CD4-positive, alpha-beta T cell (primary cell): ENCODE measurements around the gene MYO9B. TPM values are rescaled to one million over a fixed set of nuclear protein-coding genes. Genes with fewer than 3 reads are reported as not detected.

Experiments used
- ATAC-seq: fragments of 200-7000 bp; cut with Tn5 transposase; one replicate; pipeline ENCODE4 v1.10.0; 2022; ENCODE audit warnings: mild to moderate bottlenecking; ENCODE audit not compliant: poor library complexity
- CTCF ChIA-PET: fragments of 350-600 bp; sonication (Branson Sonifier 250); formaldehyde crosslinking; loops from one replicate; lab custom pipeline; 2021; ENCODE audit warnings: antibody characterized with exemption, inconsistent platforms; lab: Charles Lee
- POLR2A ChIA-PET: fragments of 350-600 bp; sonication (Branson Sonifier 250); formaldehyde crosslinking; loops from one replicate; lab custom pipeline; 2021; ENCODE audit warnings: antibody characterized with exemption, inconsistent platforms; lab: Charles Lee
- DNase-seq, 14 experiments: peaks; one replicate each; pipeline ENCODE4 v3.0.0-alpha.2; 2013 to 2020; ENCODE audit warnings: mixed read lengths in 2 of 14
- H3K27ac ChIP-seq, 2 donors: one replicate each; pipeline versions ENCODE4 v1.5.1 to v1.7.0; 2013; ENCODE audit warnings: low read length in 2 of 2, low read depth in 1 of 2, mild to moderate bottlenecking in 1 of 2
- H3K27me3 ChIP-seq, 2 experiments: 1 replicate in 1 of 2; 2 replicates in 1 of 2; pipeline versions ENCODE4 v1.6.1 to v1.7.0; 2013; ENCODE audit warnings: low read length in 2 of 2, control low read depth in 1 of 2, mild to moderate bottlenecking in 1 of 2, moderate library complexity in 1 of 2; ENCODE audit not compliant: insufficient read depth in 2 of 2, control insufficient read depth in 1 of 2
- H3K36me3 ChIP-seq: one replicate; pipeline ENCODE4 v1.6.1; 2013; ENCODE audit warnings: low read length, control low read depth; ENCODE audit not compliant: insufficient read depth
- H3K4me1 ChIP-seq: one replicate; pipeline ENCODE4 v1.6.1; 2013; ENCODE audit warnings: low read length, control low read depth; ENCODE audit not compliant: insufficient read depth
- H3K4me3 ChIP-seq: one replicate; pipeline ENCODE4 v1.5.1; 2013; ENCODE audit warnings: mild to moderate bottlenecking, low read length, moderate library complexity
- H3K9me3 ChIP-seq, 2 experiments: 1 replicate in 1 of 2; 2 replicates in 1 of 2; pipeline versions ENCODE4 v1.6.1 to v1.7.0; 2013; ENCODE audit warnings: low read length in 2 of 2, mild to moderate bottlenecking in 2 of 2, control low read depth in 1 of 2, moderate library complexity in 1 of 2; ENCODE audit not compliant: control insufficient read depth in 1 of 2, insufficient read depth in 1 of 2
- H3K27ac Mint-ChIP-seq: one replicate; pipeline ENCODE4 v1.8.0; 2020; ENCODE audit warnings: mixed read lengths
- H3K27me3 Mint-ChIP-seq: one replicate; pipeline ENCODE4 v1.8.0; 2021; ENCODE audit warnings: mixed read lengths
- H3K36me3 Mint-ChIP-seq: one replicate; pipeline ENCODE4 v1.8.0; 2021; ENCODE audit warnings: low read depth, mixed read lengths
- H3K4me1 Mint-ChIP-seq: one replicate; pipeline ENCODE4 v1.8.0; 2021; ENCODE audit warnings: low read depth, mixed read lengths
- H3K4me3 Mint-ChIP-seq: one replicate; pipeline ENCODE4 v1.8.0; 2020; ENCODE audit warnings: mild to moderate bottlenecking, mixed read lengths
- H3K9me3 Mint-ChIP-seq: one replicate; pipeline ENCODE4 v1.8.0; 2020; ENCODE audit warnings: mixed read lengths
- CTCF ChIP-seq: fragments of 200-600 bp; IDR thresholded peaks from one replicate; pipeline ENCODE4 v1.8.0; 2022; ENCODE audit warnings: antibody characterized with exemption, mild to moderate bottlenecking
- intact Hi-C, 2 experiments: fragments of 100-400 bp; cut with DNase I in 1 of 2; cut with micrococcal nuclease in 1 of 2; formaldehyde crosslinking; loops; one replicate each; pipeline versions ENCODE4 v1.15.1 to v1.9.0; 2023 to 2025; cut with DNase I, micrococcal nuclease
- total RNA-seq, 174 experiments: library from RNA in 2 of 174; stranded (reverse) in 2 of 174; gene quantifications; one replicate each; pipeline ENCODE4 v1.2.3 and lab custom pipeline; 2021 to 2026

The MYO9B gene
- total RNA-seq, 2 experiments from 2014 or later: 176 to 184 TPM

- no peak overlapping the region for H3K4me3 ChIP-seq
- no peaks in the 10 kb centered on the region for H3K9me3 ChIP-seq
- Mint-ChIP-seq H3K27ac (no peak overlapping the region), H3K4me3 (peak overlapping the region; percentile 39), H3K27me3 (no peaks in the 10 kb centered on the region), H3K9me3 (no peaks in the 10 kb centered on the region), H3K36me3 (no peaks in the 10 kb centered on the region), H3K4me1 (no peaks in the 10 kb centered on the region)
- ATAC-seq: no peak
- H3K27me3 ChIP-seq: no peaks in the 10 kb centered on the region
- ChIA-PET POLR2A (interaction anchor here (0.7 kb wide), 1 partner anchor 125 kb away, joined by 3 read pairs; no protein-coding TSS in a partner anchor), CTCF (no interaction called here)
- H3K4me1 ChIP-seq: peaks cover 13% of the 10 kb centered on the region
- intact Hi-C loops: no loop called here
- H3K27ac ChIP-seq: no peak overlapping the region
- TF ChIP-seq CTCF: no peak
- H3K36me3 ChIP-seq: no peaks in the 10 kb centered on the region
- no peak for DNase-seq
These were observed 165.3 kb downstream of the MYO9B start for GRCh38 chr19:17240826-17241399.

DNA sequence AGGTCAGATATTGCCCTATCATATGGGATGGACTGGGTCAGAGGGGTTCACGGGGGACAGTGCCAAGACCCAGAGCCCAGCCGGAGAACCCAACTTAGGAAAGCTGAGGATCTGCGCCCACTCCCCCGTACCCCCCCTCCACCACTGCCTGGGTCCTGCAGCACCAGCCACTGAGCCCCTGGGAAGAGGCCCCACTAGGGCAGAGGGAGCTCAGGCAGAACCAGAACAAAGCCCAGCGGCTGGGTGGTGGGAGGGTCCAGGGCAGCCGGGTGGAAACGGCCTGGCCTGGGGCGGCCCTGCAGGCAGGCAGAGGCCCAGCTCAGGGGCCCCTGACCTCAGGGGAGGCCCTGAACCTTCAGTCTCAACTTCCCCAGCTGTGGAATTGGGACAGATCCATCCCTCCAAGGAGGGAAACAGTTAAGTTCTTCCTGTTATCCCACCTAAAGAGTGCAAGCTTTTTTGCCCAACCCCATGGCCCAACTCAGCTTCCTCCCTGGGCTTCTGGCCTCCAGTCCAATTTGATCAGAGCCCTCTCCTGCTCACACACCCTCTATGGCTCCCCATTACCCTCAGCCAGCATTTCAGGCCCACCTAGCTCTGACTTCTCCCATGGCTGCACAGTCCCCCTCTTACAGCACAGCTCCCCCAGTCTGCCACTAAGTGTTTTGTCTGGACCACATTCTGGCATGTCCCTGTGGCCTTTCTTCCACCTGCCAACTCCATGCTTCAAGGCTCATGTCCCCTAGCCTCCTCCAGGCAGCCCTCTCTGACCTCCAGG lies 167.0 kb downstream of the MYO9B start:
- CTCF ChIA-PET: no interaction called here
- no peaks in the 10 kb centered on the region for H3K36me3 ChIP-seq
- no peak for TF ChIP-seq CTCF
- DNase-seq (no peak), ATAC-seq (no peak)
- H3K4me3 ChIP-seq: no peak overlapping the region
- peaks cover 17% of the 10 kb centered on the region for H3K4me1 ChIP-seq
- no peak overlapping the region for H3K27ac ChIP-seq
- intact Hi-C loops: no loop called here
- Mint-ChIP-seq H3K27ac (no peak overlapping the region), H3K36me3 (no peaks in the 10 kb centered on the region), H3K4me1 (no peaks in the 10 kb centered on the region), H3K9me3 (no peaks in the 10 kb centered on the region), H3K27me3 (peaks cover 5% of the 10 kb centered on the region), H3K4me3 (peak overlapping the region; percentile 68)
- H3K27me3 ChIP-seq: no peaks in the 10 kb centered on the region
- POLR2A ChIA-PET: interaction anchor here (1.0 to 1.9 kb wide), 3 partner anchors 16 to 24 kb away, joined by 3 to 7 read pairs (median 5); partner anchors contain the start of genes BABAM1 and OCEL1
- no peaks in the 10 kb centered on the region for H3K9me3 ChIP-seq

DNA sequence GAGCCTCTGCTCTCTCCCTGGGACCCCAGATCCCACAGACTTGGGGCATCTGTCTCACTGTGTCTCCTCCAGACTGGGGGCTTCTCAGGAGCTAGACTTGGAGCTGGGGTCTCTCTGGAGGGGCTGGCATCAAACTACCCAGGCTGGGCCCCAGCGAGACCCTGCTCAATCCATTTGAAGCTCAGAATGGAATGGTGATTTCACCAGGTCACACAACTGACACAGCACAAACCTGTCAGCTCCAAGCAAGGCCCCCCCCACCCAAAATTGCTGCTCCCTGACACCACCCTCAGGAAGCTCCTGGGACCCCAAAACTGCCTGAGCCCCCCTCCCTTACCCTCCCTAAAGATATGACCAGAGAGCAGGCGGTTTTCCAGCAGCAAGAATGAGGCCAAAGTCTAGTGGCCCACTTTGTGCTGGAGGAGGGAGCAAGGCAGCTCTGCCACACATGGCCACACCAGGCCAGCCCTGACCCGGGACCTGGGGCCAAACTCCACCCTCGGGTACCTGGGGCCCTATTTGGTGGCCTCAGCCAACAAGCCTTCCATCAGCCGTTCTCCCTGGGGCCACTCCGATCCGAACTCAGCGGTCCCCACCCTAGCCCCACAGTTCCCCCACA lies 167.7 kb downstream of the MYO9B start:
- peaks cover 17% of the 10 kb centered on the region for H3K4me1 ChIP-seq
- Mint-ChIP-seq H3K27me3 (peaks cover 5% of the 10 kb centered on the region), H3K4me1 (no peaks in the 10 kb centered on the region), H3K27ac (no peak overlapping the region), H3K4me3 (peak overlapping the region; percentile 74), H3K9me3 (no peaks in the 10 kb centered on the region), H3K36me3 (no peaks in the 10 kb centered on the region)
- ChIA-PET CTCF (no interaction called here), POLR2A (interaction anchor here (1.0 to 1.9 kb wide), 4 partner anchors 17 to 38 kb away, joined by 3 to 7 read pairs (median 4); partner anchors contain the start of genes BABAM1 and OCEL1)
- intact Hi-C loops: no loop called here
- no peak overlapping the region for H3K4me3 ChIP-seq
- DNase-seq (no peak), ATAC-seq (no peak)
- H3K27ac ChIP-seq: no peak overlapping the region
- no peaks in the 10 kb centered on the region for H3K36me3 ChIP-seq
- TF ChIP-seq CTCF: no peak
- no peaks in the 10 kb centered on the region for H3K27me3 ChIP-seq
- H3K9me3 ChIP-seq: no peaks in the 10 kb centered on the region
